GM19035 (cell line): ENCODE measurements around the gene DVL1.

Experiments
- ATAC-seq: cut with Tn5 transposase; IDR thresholded peaks from one replicate; pipeline ENCODE4 v1.9.1; 2021; ENCODE audit not compliant: unreplicated experiment

Gene DVL1

GRCh38 chr1:1299686-1300351, 49.4 kb downstream of the DVL1 start:
- no peak for ATAC-seq

GRCh38 chr1:1298861-1299685, 50.1 kb downstream of the DVL1 start:
- ATAC-seq = no peak

DNA sequence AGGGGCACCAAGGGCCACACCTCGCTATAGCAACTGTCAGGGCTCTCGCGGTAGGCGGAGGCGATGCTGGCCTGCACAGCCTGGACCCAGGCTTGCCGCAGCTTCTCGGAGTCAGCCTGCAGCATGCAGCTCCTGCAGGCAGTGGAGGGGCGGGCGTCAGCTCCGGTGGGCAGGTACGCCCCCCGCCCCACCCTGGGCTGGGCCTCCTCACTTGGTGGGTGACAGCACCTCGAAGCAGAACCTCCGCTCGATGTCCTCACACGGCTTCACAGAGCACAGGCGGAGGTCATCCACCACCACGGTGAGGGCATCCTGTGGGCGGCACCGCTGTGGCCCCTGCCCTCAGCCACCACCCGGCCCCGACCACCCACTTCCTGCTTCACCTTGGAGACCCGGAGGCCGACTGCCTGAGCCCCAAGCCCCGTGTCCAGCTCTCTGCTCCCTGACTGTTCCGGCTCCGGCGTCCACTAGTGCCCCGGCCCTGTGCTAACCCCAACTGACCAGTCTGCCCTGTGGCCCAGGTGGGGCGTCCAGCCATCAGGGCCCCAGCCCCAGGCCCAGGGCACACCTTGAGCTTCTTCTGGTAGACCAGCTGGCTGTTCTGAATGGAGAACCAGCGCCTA, 51.3 kb downstream of the DVL1 start:
- ATAC-seq = no peak

DNA sequence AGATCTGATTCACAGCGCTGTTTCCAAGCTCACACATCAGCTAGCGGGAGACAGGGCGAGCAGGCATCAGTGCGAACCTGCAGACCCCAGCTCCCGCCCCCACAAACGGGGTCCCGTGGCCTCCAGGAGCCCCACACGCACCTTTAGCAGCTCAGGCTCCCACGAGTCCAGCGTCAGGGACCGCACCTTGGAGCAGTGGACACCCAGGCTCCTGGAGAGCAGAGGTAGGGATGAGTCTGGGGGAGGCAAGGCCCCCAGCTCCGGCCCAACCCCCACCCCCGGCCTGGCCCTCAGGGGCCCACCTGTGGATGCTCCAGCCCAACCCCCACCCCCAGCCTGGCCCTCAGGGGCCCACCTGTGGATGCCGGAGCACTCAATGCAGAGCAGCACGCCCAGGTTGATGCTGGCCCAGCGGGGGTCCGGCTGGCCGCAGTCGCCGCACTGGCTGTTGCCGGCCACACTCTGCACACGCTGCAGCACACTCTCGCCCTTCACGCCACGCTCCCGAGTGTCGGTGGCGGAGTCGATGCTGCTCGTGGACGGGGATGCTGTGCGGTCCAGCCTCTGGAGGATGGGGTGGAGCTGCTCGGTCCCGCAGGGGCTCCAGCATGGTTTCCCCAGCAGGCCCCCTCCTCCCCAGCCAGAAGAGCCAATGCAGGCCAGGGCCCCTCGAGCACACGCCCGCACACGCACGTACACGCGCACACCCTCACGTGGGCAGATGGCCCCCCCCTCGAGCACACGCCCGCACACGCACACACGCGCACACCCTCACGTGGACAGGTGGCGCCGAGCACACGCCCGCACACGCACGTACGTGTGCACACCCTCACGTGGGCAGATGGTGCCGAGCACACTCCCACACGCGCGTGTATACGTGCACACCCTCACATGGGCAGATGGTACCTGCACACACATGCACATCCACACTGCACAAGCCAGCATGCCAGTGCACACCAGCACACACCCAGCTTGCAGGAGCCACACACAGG, 52.9 kb downstream of the DVL1 start:
- no peak for ATAC-seq

GRCh38 chr1:1295154-1295923, 53.9 kb downstream of the DVL1 start:
- ATAC-seq = no peak

- no peak for ATAC-seq
These were observed 54.8 kb downstream of the DVL1 start for GRCh38 chr1:1294250-1294890.

DNA sequence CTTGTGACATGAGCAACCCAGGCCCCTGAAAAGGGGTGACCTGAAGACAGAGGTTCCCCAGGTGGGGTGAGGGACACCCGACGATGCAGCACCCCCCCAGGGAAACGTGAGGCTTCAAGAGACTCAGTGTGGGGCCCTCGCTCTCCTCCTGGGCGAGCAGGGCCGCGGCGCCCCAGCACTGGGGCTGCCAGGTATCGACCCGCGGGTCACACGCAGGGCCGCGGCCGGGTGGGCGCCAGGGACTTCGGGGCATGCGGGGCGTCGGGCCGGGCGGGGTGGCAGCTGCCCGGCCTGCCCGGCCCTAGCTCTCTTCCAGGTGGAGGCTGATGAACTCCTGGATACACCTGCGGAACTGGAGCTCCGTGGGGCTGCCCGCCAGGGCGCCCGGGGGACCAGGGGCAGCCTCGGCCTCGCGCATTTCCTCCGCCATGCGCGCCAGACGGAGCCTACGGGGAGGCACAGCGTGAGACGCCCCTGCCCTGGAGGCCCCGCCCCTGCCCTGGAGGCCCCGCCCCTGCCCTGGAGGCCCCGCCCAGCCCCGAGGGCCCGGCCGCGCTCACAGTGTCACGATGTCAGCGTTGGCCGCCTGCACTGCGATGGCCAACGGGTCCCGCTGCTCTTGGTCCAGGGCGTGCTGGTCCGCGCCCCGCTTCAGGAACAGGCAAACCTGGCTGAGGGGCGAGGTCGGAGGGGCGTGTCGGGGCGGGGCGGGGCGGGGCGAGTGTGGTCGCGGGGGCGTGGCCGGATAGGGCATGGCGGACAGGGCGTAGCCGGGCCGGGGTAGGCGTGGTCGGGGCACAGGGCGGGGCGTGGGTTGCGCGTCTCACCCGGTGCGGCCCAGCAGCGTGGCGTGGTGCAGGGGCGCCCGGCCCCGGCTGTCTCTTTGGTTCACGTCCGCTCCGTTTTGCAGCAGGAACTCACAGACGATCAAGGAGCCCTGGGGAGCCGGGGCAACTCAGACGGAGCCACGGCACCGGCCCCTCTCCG, 55.7 kb downstream of the DVL1 start:
- ATAC-seq = no peak

DNA sequence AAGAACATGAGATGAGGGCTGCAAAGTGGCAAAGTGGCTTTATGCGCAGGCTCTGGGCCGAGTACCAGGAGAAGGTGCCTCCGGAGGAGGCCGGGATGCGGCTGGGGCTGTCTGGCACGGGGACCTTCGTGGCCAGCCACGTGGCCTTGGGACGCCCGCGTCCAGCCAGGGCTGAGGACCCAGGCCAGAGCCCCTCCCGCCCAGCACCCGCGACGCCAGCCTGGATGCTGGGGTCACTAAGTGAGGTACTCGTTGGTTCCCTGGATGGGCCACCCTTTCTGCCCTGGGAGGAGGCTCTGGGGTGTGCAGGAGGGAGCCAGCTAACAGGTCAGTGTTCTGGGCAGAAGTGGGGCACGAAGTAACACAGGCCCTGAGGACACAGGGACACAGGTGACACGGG, 56.4 kb downstream of the DVL1 start:
- ATAC-seq = no peak

- no peak for ATAC-seq
These were observed 56.8 kb downstream of the DVL1 start for GRCh38 chr1:1292442-1292779.

DNA sequence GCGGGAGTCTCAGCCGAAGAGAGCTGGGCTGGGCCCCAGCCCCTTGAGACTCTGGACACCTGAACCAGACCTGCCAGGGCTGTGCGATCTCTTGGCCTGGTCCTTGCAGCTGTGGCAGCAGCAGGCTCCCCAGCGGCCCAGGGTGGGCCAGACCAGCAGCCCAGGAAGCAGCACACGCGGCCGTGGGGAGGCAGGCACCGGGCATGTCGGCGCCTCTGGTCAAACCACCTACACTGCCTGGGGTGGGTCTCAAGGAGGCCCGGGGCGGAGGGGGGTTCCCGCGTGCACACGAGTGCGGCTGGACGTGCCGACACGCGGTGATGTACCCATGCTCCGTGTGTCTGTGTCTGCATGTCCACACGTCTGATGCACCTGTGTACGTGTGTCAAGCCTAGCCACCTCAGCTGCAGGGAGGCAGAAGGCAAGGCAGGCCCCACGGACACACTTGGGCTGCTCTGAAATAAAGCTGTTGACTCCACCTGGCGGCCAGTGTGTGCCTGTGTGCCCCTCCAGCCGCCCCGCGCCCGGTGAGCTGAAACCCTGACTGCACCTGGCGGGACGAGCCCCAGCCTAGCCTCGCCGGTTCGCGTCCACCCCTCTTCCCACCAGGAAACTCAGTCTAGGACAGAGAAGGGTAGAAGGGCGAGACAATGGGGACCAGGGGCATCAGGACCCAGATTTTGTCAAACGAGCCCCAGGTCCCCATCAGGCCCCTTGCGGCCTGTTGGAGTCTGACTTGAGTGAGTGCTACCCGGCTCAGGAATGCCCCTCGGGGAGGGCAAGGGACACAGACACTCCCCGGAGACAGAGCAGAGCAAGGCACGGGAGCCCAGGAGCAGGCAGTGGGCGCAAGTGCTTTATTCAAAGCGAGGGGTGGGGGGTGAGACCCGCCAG, 57.4 kb downstream of the DVL1 start:
- no peak for ATAC-seq

GRCh38 chr1:1291023-1291528, 58.1 kb downstream of the DVL1 start:
- no peak for ATAC-seq

GRCh38 chr1:1290238-1290731, 58.9 kb downstream of the DVL1 start:
- ATAC-seq = no peak

GRCh38 chr1:1287288-1288110, 61.7 kb downstream of the DVL1 start:
- ATAC-seq = no peak

DNA sequence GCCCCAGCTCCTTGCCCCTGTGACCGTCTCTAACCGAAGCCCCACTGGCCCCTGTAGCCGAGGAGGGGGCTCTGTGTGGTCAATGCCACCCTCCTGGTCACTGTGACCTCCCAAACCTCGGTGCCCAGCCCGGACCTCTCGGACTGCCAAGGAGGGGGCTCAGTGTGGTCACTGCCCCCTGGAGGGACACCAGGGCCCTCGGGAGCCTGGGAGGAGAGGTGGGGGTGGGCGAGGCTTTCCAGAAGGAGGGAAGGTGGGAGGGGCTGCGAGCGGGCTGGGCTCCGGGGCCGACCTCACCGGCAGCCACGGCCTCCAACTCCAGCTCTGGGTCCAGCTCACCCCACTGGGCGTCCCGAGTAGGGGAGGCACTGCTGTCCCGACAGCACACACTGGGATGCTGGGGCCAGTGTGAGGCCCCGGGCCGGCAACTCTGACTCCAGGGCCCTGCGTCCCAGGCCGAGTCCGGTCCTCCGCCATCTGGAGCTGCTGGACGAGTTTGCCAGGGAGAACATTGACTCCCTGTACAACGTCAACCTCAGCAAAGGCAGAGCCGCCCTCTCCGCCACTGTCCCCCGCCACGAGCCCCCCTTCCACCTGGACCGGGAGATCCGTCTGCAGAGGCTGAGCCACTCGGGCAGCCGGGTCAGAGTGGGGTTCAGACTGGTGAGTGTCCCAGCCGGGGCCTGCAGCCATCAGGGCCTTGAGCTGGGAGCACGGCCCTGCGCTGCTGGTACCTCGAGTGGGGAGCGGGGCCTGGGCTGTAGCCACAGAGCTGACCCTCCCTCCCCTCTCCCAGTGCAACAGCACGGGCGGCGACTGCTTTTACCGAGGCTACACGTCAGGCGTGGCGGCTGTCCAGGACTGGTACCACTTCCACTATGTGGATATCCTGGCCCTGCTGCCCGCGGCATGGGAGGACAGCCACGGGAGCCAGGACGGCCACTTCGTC, 62.6 kb downstream of the DVL1 start:
- ATAC-seq = no peak

DNA sequence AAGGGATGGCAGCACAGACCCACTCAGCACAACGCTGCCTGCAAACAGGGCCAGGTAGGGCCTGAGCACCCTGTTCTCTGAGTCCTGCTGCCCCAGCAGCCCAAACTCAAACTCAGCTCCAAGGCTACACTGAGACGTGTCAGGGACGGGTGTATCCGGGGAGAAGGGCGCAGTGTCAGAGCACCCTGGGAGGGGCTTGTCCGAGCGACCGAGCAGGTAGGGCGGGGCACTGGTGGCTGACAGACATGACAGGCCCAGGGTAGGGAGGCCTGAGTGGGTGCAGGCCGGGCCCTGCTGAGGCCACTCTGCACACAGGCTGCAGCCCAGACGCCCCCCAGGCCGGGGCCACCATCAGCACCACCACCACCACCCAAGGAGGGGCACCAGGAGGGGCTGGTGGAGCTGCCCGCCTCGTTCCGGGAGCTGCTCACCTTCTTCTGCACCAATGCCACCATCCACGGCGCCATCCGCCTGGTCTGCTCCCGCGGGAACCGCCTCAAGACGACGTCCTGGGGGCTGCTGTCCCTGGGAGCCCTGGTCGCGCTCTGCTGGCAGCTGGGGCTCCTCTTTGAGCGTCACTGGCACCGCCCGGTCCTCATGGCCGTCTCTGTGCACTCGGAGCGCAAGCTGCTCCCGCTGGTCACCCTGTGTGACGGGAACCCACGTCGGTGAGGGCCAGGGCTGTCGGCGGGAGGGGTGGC, 63.5 kb downstream of the DVL1 start:
- ATAC-seq = no peak
